Measurements from ENCODE around the gene DDIT3.

DNA sequence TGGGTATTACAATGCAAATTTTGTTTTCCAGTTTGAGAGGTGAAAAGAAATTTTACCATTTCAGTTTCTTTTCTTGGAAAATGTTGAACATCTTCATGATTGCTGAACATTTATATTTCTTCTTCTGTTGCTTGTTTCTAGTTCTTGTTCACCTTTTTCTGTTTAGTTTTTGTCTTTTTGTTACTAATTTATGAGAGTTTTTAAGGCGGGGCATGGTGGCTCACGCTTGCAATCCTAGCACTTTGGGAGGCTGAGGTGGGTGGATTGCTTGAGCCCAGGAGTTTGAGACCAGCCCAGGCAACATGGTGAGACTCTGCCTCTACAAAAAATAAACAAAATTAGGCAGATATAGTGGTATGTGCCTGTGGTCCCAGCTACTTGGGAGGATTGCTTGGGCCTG, 40.2 kb upstream of the DDIT3 start:
- TF ChIP-seq EZH2 (IDR thresholded peaks at IDR 0.05; ENCODE audit: borderline replicate concordance, low read length), result no peak
- no peak for TF ChIP-seq CTCF (conservative IDR thresholded peaks at IDR 0.05 in 1 of 2, IDR thresholded peaks at IDR 0.05 in 1 of 2; ENCODE audit: extremely low read depth in 1 of 2, insufficient read depth in 1 of 2, low read depth in 1 of 2, low read length in 2 of 2)
